Globus pallidus (tissue), 1 donor: ENCODE measurements around the gene AP1G2.

ENCODE experiments used
- DNase-seq: peaks from one replicate; pipeline ENCODE4 v3.0.0-alpha.2; 2015; ENCODE audit warnings: low spot score

The AP1G2 gene

DNA sequence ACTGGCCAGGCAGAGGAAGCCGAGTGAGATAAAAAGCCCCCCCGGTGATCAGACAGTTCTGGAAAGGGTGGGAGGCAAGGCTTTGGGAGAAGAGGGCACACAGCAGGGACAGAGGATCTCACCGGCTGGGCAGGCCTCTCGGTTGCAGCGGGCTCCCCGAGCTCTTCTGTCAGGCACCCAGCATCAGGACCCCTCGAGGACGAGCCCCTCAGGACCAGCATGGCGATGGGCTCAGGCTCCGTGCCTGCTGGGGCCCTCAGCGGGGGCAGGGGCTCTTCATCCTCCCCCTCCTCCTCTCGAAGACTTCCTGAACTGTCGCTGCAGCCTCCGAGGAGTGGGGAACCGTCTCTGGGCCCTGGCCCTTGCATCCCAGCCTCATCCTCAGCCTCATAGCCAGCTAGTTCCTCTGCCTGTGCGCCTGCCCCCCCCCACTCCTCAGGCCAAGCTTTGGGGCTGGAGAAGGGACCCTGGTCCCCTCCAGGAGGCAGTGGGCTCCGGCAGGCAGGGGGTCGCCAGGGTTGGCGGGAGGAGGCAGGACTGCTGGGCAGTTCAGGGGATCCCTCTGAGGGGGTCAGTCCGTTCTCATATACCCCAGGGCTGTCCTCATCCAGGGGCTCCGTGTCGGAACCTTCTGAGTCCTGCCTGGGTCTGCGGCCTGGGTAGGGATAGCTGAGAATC lies 3.4 kb upstream of the AP1G2 start:
- no peak for DNase-seq

DNA sequence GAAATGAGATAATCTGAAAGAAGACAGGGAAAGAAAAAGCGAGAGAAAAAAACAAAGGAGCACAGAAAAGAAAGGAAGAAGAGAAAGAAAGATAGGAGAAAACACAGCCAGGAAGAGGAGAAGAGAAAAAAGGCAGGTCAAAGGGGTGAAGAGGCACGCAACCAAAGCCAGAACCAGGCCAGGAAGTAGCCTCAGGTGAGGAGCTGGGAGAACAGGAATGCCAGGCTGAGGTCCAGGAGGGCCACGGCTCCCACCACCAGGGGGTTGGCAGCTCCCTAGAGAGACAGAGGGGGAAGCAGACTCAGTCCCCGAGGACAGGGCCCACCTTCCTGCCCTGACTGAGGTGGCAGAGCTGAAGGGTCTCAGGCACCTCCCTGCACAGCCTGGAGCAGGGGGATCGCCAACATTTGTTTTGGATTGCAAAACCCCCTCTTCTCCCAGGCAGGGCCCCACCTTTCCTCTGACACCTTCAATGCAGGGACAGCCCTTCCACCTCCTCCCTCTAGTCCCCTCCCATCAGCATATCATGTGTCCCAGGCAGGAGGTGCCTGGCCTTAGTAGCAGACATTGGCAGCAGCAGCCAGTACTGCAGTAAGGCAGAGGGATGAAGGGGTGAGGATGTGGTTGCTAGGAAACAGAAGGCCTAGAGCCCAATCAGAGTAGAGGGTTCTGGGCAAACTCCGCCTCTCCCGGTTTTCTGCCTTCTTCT lies 2.0 kb upstream of the AP1G2 start:
- DNase-seq: no peak

DNA sequence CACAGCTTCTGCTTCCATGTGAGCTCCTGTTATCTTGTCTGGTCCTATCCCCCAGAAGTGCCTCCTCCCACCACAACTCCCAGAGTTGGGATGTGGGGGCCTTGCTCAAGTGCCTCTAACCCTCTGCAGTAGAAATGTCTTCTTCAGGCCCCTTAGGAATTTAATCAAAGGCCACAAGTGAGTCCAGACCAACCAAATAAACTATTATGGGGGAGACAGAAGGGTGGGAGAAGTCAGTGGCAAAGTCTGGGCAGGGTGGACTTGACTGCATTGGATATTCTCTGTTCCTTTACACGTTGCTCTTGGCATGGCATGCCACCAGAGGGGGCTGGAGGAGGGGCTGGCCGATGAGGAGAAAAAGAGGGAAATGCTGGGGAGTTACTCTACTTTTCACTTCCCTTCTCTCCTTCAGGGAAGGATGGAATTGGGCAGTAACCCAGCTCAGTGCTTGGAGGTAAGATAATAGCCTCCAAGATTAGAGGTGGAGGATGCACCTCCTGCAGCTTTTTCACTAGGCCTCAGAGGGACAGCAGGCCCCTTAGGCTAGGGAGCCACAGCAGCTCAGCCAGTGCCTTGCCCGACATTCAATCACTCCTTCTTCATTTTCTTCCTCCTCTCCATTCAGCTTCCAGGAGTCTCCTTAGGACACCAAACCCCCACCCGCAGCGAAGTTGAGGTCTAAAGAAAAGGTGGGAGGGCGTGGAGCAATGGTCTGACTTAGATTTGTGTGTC lies 1.2 kb upstream of the AP1G2 start:
- DNase-seq: no peak

DNA sequence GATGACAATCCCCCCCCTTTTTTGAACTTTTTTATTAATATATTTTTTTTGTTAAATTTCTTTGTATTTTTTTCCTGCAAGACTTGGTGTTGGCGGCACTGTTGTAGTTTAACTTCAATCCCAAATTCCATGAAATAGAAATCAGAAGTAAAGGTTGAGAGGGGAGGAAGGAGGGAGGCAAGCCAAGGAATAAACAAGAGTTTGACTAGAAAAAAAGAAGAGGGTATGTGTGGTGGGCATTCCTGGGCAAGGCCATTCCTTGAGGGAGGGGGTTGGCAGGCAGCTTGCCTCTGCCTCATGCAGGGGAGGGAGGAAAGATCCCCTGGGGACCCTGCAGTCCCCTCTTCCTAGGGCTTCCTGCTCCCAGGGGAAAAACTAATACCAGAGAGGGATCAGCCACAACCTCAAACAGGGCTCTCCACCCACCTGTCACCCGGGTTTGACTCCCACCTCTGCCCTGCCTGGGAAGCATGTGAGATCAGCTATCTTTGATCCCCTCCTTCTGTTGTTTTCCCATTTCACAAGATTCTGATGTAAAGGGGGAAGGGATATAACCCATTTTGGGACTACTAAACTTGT lies 519 bp upstream of the AP1G2 start:
- no peak for DNase-seq

DNA sequence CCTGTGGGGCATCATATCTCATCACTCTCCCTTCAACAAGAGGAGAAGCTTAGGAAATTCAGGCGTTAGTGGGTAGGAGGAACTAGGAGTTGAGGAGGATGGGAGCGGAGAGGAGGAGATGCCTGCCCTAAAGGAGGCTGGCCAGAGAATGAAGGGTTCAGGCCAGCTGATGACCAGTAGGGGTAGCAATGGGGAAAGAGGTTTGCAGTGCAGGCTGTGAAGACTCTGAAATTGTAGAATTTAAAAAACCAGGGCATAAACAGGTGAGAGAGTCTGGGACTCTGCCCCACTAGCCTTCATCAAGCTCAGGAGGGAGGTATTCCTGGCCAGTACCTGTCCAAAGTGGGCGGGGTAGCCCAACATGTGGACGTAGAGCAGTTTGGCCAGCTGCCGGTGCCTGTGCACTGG lies 809 bp downstream of the AP1G2 start:
- no peak for DNase-seq

DNA sequence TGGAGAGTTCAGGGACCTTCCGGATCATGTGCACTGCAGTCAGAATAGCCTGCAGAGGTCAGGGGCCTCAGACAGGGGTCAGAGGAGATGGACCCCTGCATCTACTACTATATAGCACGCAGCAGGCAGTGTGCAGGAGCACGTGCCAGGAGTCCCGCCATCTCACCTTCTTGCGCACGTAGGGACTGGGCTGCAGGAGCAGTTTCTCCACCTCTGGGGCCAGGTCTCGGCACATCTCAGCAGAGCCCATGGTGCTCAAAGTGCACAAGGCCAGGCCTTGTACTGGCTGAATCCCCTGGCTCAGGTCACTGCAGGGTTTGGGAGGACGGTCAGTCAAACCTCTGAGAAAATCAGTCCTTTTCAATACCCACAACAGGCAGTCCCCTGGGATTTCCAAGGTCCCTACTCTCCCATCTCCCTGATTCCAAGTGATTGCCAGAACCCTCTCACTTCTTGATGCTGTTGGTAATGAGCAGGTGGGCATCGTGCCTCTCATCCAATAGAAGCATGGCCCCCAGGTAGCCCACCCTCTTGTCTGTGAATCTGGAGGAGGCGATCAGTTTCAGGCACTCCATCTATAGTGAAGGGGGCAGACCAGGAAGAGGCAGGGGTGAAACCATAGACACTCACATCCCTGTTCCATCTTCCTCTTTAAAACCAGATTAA lies 1.3 kb downstream of the AP1G2 start:
- no peak for DNase-seq

DNA sequence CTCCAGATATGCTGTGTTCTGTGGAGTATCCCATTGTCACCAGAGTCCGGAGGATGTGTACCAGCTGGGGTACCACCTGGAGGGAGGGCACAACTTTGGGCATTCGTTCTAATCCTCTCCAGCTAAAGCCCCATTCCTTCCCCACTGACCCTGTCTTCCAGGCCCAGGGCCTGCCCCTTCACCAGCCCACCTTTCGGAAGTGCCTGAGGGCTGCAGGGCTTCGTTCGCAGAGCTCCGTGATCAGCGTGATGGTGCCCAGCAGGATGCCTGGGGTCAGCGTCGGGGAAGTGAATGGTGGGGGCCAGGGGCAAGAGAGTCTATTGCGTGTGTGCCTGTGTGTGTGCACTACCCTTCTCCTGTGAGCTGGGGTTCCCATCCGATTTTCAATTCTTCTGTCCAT lies 2.0 kb downstream of the AP1G2 start:
- DNase-seq: no peak

DNA sequence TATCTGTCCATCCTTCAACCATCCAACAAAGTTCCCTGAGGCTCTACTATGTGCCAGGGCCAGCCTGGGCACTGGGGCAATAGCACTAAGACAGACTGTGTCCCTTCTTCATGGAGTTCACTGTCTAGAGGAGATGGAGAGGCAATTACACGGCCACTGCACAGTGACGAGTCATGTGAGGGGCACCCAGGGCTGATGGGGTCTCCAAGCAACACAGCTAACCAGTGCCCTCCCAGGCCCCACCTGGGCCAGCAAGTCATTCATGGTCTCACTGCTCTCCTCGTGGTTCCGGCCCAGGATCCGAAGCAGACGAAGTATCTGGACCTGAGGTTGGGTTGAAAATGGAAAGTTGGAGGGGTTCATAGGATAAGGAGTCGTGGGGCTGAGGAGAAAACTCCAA lies 2.7 kb downstream of the AP1G2 start:
- DNase-seq: no peak

DNA sequence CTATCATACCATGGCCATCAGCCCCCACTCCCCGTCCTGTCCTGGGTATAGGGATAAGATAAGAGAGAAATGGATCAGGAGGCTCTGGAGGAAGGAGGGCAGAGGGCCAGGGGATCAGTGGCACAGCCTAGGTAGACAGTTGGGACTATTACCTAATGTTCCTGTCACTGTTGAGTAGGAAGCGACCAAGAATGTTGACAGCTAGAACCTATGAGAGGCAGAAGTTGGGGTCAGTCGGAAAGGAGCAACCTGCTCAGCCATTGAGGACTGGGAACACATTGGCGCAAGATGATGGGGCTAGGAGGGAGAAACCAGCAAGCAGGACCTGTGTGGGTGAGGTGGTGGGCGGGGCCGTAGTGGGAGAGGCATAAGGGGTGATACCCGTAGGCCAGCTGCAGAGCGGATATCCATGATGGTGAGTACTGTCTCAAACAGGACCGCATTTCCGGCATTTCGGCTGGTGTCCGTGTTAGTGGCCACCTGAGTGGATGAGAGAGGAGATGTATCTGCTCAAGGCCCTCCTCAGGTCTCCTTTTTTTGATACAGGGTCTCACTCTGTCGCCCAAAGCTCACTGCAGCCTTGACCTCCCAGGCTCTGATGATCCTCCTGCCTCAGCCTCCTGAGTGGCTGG lies 3.3 kb downstream of the AP1G2 start:
- no peak for DNase-seq

DNA sequence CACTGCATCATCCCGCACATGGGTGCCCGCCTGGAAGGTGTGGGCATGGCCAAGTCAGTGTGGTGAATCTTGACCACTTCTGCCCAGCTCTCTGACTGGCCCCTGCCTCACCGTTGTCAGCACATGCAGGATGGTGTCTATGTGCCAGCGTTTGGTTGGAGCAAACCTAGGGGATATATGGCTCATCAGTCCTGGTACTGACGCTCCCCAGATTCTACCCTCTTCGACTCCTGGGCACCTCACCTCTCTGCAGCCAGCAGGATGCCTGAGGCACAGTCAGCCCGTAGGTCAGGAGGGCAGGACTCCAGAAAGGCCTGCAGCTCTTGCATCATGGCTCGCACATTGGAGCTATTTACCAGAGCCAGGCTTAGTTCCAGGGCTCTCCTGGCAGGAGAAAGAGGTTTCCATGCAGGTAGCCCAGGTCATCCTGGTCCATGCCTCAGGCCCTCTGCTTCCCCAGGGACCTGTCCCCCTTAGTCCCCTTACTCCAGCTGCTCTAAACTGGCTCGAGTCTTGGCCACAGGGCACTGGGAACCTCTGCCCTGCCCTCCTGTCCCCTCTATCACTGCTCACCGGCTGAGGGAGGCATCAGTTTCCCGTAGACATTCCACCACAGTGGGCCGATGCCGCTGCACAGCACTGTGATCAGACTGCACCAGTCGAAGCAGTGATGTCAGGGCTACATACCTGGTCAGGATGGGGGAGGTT lies 4.0 kb downstream of the AP1G2 start:
- DNase-seq: no peak

DNA sequence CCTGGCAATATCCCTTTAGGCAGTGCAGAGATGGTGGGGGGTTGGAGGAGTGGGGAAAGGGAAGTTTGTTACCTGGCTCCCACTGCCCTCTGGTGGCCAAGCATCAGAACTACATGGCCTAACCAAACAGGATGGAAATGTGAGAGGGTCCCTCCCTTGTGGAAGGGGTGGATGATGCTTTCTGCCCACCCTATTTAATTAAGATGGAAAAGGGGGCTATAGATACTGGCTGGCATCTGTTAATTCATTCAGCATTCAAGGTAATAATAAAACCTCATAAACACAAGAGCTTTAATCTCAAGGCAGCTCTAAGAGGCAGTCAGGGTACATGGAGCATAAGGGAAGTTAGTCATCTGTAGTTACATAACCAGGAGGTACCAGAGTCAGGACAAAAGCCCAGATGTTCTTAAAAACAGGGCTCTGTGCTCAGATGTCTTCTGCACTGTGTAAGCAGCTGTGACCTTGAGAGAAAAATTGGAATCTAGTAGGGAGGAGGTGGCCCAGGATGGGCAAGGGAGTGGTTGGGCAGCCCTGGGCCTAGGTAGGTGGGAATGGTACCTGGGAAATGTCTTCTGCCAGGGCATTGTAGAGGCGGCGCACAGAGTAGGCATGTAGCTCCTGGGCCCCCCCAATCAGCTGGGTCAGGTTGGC lies 4.6 kb downstream of the AP1G2 start:
- DNase-seq: no peak

DNA sequence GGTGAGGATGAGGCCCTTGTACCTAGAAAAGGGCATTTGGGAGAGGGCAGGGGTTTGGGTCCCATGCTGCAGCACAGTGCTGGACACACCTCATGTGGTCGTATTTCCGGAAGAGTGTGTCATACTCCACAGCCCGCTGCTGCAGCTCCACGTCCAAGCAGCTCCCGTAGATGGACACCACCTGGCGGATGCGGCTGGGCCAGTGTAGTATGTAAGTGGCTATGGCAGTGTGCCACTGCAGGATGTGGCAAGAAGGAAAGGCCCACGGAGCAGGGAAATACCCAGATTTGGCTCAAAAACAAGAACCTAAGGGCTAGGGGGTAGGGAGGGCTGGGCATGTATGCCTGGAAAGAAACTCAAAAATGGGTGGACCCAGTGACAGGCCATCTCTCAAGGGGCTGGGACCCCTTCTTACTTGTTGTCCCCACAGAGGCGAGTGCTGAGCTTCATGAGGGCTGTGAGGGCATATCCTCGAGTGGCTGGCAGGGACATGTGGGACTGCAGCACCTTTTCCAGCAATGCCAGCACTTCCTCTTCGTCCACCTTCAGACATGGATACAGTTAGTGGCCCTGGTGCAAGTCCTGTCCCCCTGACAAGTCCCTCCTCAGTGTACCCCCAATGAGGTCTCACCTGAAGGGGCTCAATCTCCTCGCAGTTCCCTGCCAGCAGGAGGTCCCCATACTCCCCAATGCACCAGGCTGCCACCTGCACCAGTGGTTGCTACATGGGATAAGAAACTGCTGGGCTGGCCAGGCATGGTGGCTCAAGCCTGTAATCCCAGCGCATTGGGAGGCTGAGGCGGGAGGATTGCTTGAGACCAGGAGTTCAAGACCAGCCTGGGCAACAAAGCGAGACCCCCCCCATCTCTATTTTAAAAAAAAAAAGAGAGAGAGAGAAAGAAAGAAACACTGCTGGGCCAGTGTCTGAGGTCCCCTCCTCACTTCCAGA lies 5.4 kb downstream of the AP1G2 start:
- no peak for DNase-seq

DNA sequence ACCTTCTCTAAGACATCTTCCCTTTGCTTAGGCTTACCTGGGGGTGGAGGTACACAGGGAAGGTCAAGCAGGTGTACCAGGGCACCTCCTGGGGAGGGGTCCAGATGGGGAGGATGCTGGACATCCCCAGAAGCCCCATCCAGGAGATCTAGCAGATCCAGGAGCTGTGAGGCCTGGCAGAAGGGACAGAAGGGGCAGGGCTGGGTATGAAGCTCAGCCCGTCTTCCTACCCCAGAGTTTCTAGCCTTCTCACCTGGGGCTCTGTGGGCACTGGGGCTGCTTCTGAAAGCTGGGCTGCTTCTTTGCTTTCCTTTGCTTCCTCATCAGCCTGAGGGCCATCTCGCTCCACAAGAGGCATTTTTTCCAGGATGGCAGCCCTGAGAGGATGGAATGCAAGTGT lies 6.3 kb downstream of the AP1G2 start:
- DNase-seq: no peak

DNA sequence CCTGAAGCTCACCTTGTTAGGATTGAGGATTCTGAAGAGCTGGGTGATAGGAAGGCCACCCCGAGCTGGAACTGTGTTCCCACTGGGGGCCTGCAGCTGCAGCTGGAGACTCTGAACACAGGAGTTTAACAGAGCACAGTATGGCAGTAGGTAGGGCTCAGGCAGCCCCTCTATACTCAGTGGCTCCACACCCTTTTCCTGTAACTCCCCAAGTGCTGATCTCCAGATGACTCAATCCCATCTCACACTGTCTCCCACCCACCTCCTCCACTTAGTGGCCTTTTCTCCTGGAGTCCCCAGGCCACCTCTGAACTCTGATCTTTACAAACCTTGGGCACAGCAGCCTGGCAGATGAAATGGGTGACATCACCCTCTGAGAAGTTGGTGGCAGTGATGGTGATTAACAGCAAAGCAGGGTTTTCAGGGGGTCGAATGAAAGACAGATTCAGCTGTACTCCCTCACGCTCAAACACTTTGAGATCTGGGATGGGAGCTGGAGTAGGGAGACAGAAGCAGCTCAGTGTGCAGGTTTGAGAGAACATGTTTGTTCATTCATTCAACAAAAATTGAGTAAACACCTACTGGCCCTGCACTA lies 7.6 kb downstream of the AP1G2 start:
- DNase-seq: no peak

DNA sequence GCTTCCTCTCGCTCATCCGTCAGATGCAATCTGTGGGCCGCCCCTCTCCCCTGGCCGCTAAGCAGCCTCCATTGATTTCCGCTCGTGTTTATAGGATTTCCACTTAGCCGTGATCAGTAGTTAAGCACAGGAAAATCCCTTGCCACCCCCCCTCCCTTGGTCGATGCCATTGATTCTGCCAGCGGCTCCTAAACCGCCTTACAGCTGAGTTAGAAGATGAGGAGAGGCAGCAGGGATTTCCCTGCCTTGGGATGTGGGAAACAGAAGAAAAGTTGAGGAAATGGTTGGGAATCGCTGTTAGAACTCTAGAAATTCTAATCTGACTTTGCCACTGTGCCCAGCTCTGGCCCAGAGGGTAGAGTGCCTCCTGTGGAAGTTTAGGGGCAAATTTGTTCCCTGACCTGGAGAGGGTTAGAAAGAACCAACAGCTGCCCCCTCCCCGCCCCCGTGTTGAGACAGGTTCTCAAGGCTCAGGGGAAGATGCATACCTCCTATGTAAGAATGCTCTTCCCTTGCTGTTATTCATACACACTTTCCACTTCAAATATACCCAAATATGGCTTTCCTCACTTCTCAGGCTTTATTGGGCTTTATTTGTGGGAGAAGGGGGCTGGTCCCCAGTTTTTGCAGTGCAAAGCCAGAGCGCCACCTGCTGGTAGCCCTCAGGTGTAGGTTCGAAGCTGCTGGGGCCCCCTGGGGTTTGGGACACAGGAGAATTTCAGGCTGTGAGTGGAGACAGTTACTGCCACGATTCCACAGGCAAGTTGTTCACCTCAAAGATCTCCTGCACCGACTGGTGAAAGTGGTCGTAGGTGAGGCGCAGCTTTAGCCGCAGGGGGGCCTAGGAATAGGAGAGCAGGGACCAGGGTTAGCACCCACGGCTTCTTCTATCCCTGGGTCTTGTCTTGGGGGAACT lies 8.3 kb downstream of the AP1G2 start:
- peak; percentile 55 for DNase-seq

DNA sequence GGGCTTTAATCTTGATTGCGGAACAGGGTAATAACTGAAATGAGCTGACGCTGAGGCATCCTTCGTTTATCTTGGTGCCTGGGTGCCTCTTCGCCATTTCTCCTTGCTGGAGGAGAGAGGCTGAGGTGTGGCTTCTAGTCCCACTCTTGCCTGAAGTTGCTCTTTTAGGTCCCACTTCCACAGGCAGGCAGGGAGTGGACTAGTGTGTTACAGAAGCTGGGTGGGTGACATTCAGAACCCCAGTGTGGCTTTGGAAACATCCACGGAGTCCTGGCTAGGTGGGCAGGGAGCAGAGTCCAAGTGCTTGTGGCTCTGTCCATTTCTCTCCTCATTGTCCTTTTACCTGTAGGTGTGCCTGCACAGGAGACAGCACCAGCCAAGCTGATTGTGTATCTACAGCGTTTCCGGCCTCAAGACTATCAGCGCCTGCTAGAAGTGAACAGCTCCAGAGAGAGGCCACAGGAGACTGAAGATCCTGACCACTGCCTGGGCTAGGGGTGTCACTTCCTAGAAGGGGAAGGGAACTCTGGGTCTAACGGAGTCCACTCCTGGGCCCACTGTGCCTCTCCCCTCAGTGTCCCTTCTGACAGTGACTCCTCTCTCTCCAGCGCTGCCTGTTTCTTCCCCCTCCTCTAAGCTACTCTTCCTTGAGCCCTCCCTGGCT lies 9.1 kb downstream of the AP1G2 start:
- no peak for DNase-seq

DNA sequence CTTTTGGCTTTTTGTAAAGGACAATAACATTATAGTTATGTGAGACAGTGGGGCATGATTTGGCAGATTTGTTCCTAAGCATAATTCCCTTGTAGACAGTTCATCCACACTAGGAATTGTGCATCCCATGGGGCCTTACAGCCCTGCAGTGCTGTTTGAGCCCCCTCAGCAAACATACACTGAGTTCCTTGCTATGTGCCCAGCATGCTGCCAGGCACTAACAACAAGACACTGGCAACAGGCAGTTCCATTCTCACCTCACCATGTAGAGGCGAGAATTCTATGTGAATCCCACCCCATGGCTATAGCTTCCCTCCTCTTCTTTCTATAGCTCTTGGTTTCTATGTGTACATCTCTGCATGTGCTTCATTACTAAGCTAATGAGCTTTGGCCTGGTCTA lies 9.6 kb downstream of the AP1G2 start:
- DNase-seq: no peak

DNA sequence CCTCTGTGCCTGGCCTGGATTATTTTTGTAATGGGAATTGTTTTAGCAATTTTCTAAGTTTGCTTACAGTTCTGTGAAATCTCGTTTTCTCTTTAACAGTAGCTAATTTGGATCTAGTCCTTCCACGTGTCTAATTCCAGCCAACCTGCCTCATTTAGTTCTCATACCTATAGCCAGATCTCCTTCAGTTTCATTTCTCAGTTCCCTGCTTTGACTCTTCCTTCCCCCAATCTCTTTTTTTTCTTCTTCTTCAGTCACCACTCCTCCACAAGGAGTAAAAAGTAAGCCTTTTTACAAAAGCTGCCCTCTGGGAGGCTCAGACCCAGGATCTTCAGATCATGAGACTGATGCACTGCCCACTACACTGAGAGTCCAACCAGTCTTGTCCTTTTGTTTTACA lies 10.1 kb downstream of the AP1G2 start:
- no peak for DNase-seq
